Adrenal gland (tissue), 12 donors: ENCODE measurements around the gene NFIB. TPM values are rescaled to one million over a fixed set of nuclear protein-coding genes. Genes with fewer than 3 reads are reported as not detected.
A peak's percentile ranks its signal among the peaks of the same experiment; 100 is the strongest.

Experiments used
- DNase-seq, 7 donors: peaks; one replicate each; pipeline ENCODE4 v3.0.0-alpha.2; 2019 to 2020
- H3K27ac ChIP-seq, 5 donors: fragments of 200-600 bp; sonication (generic) in 4 of 5; 1 replicate in 3 of 5; 2 replicates in 2 of 5; pipeline versions ENCODE4 v1.5.1 to v1.8.0; 2016 to 2020; ENCODE audit warnings: mild to moderate bottlenecking in 1 of 5
- H3K27me3 ChIP-seq: fragments of 200-600 bp; 2 replicates; pipeline ENCODE4 v1.8.0; 2021
- H3K36me3 ChIP-seq, 2 donors: fragments of 200-600 bp; replicated peaks in 1 of 2; 1 replicate in 1 of 2; 2 replicates in 1 of 2; pipeline versions ENCODE4 v1.5.1 to v1.8.0; 2018 to 2022
- H3K4me1 ChIP-seq, 2 donors: fragments of 200-600 bp; replicated peaks in 1 of 2; 1 replicate in 1 of 2; 2 replicates in 1 of 2; pipeline versions ENCODE4 v1.5.1 to v1.8.0; 2018 to 2021
- H3K4me3 ChIP-seq, 4 donors: fragments of 200-600 bp; sonication (generic) in 3 of 4; one replicate each; pipeline ENCODE4 v1.5.1; 2016 to 2018
- H3K9me3 ChIP-seq, 3 donors: fragments of 200-600 bp; sonication (generic) in 1 of 3; replicated peaks in 1 of 3; 1 replicate in 2 of 3; 2 replicates in 1 of 3; pipeline versions ENCODE4 v1.5.1 to v1.8.0; 2016 to 2021
- CTCF ChIP-seq, 6 experiments: fragments of 450-650 bp in 4 of 6; fragments of 200-600 bp in 2 of 6; sonication (generic) in 1 of 6; IDR thresholded peaks; 1 replicate in 5 of 6; 2 replicates in 1 of 6; pipeline versions ENCODE4 v1.5.1 to v1.8.0; 2016 to 2021; ENCODE audit warnings: antibody characterized with exemption in 6 of 6, mild to moderate bottlenecking in 2 of 6, moderate library complexity in 1 of 6
- POLR2A ChIP-seq, 2 donors: fragments of 450-650 bp; IDR thresholded peaks; one replicate each; pipeline ENCODE4 v1.6.1; 2017; ENCODE audit warnings: antibody characterized with exemption in 2 of 2, mild to moderate bottlenecking in 2 of 2, moderate library complexity in 1 of 2
- WGBS, 4 donors: extraction: QIAGEN DNeasy Blood & Tissue Kit in 2 of 4; methylation state at CpG; one replicate each; pipeline versions ENCODE4 v1.1.5 to v1.1.7; 2013 to 2017; 5-methylcytosine and 5-hydroxymethylcytosine counted together
- intact Hi-C, 2 donors: fragments of 100-400 bp; cut with DNase I; formaldehyde crosslinking; loops; one replicate each; pipeline versions ENCODE4 v1.14.1 to v1.15.0; 2022 to 2023
- polyA plus RNA-seq, 3 donors: library from polyadenylated mRNA; stranded (reverse); fragments of 200-250 nt in 2 of 3; fragments of 350-450 nt in 1 of 3; fragmentation: Illumina TruSeq in 1 of 3; extraction: RNeasy Lipid Tissue Mini Kit (QIAGEN cat#74804) in 1 of 3; gene quantifications; one replicate each; pipeline ENCODE4 v1.2.3, GENCODE V29; 2013 to 2014
- total RNA-seq, 9 donors: library from RNA; depleted of rRNA in 4 of 9; stranded (reverse); fragments of >200 nt in 4 of 9; fragments of 120-200 nt in 1 of 9; fragmentation: NEBNext Ultra II Directional in 1 of 9; extraction: Animal tissue kit (Norgen Biotek cat#: 25700) in 1 of 9; gene quantifications; one replicate each; pipeline versions ENCODE4 v1.1.0 to v1.2.4, GENCODE V29; 2013 to 2023
- donor health status: healthy with polysubstance abuse.
- donor health status: Bipolar disorder and iron deficiency.
- donor health status: DM: yes; HTN: yes; CAD: no.
- donor health status: DM: no; HTN: no; CAD: no.
- donor health status: DM: no; HTN: no; CAD: no.
- donor health status: DM: yes; HTN: yes; CAD: no.

Gene NFIB
- total and polyA plus RNA-seq, 12 donors: 10.9 to 84.1 (median 43.0) TPM

GRCh38 chr9:14245901-14246525 is 67.9 kb downstream of the NFIB start:
- DNase-seq: no peak
- H3K4me3 ChIP-seq: no peak overlapping the region
- no peak overlapping the region for H3K27ac ChIP-seq
- intact Hi-C loops: no loop called here
- H3K4me1 ChIP-seq: peaks cover 5 to 8% of the 10 kb centered on the region in 2 donors
- no peaks in the 10 kb centered on the region for H3K36me3 ChIP-seq
- TF ChIP-seq CTCF (IDR thresholded peaks at IDR 0.05): no peak
- no peak for TF ChIP-seq POLR2A (IDR thresholded peaks at IDR 0.05)
- no peaks in the 10 kb centered on the region for H3K27me3 ChIP-seq
- 86 to 90% (median 88%) methylated on average over 3 of the region's 3 CpGs for WGBS, 4 donors
- H3K9me3 ChIP-seq: no peaks in the 10 kb centered on the region

- no peak for DNase-seq
- Histone ChIP-seq H3K4me1 (peaks cover 3 to 4% of the 10 kb centered on the region in 2 donors), H3K4me3 (no peak overlapping the region), H3K27ac (no peak overlapping the region), H3K27me3 (no peaks in the 10 kb centered on the region), H3K36me3 (no peaks in the 10 kb centered on the region), H3K9me3 (no peaks in the 10 kb centered on the region)
- 88 to 92% (median 89%) methylated on average over 5 of the region's 5 CpGs for WGBS, 4 donors
- intact Hi-C loops: no loop called here
- TF ChIP-seq POLR2A (IDR thresholded peaks at IDR 0.05) (no peak), CTCF (IDR thresholded peaks at IDR 0.05) (no peak)
Observed at GRCh38 chr9:14243514-14244042, 70.4 kb downstream of the NFIB start.

- no peak overlapping the region for H3K4me3 ChIP-seq
- TF ChIP-seq CTCF (IDR thresholded peaks at IDR 0.05): no peak
- TF ChIP-seq POLR2A (IDR thresholded peaks at IDR 0.05): no peak
- H3K9me3 ChIP-seq: no peaks in the 10 kb centered on the region
- intact Hi-C loops: no loop called here
- no peak overlapping the region for H3K27ac ChIP-seq
- peaks cover 3 to 13% of the 10 kb centered on the region in 2 donors for H3K4me1 ChIP-seq
- DNase-seq: no peak
- H3K27me3 ChIP-seq: no peaks in the 10 kb centered on the region
- no peaks in the 10 kb centered on the region for H3K36me3 ChIP-seq
Observed at GRCh38 chr9:14242150-14242805, 71.7 kb downstream of the NFIB start.

GRCh38 chr9:14240537-14240936 is 73.4 kb downstream of the NFIB start:
- Histone ChIP-seq H3K27ac (no peak overlapping the region), H3K4me3 (no peak overlapping the region), H3K36me3 (no peaks in the 10 kb centered on the region), H3K9me3 (no peaks in the 10 kb centered on the region), H3K27me3 (no peaks in the 10 kb centered on the region), H3K4me1 (peaks cover 3 to 29% of the 10 kb centered on the region in 2 donors)
- intact Hi-C loops: no loop called here
- TF ChIP-seq CTCF (IDR thresholded peaks at IDR 0.05) (no peak), POLR2A (IDR thresholded peaks at IDR 0.05) (no peak)
- 49 to 67% (median 55%) methylated on average over 6 of the region's 6 CpGs for WGBS, 4 donors
- peak in 1 of 7 donors; percentile 14 for DNase-seq
